Esophagus squamous epithelium (tissue), 4 donors: Measurements from ENCODE around the gene PGM2.

Source experiments
- POLR2A ChIP-seq, 4 donors: fragments of 450-650 bp; IDR thresholded peaks; one replicate each; pipeline ENCODE4 v1.6.1; 2017; ENCODE audit warnings: antibody characterized with exemption in 4 of 4, mild to moderate bottlenecking in 4 of 4, moderate library complexity in 3 of 4
- TF ChIP-seq, protein P1 (sequence below), 6 experiments: fragments of 450-650 bp in 4 of 6; fragments of 200-600 bp in 2 of 6; sonication (generic) in 2 of 6; IDR thresholded peaks; one replicate each; pipeline ENCODE4 v1.5.1; 2016 to 2019; ENCODE audit warnings: antibody characterized with exemption in 6 of 6, mild to moderate bottlenecking in 4 of 6, moderate library complexity in 4 of 6

- TF ChIP-seq, protein P1, sequence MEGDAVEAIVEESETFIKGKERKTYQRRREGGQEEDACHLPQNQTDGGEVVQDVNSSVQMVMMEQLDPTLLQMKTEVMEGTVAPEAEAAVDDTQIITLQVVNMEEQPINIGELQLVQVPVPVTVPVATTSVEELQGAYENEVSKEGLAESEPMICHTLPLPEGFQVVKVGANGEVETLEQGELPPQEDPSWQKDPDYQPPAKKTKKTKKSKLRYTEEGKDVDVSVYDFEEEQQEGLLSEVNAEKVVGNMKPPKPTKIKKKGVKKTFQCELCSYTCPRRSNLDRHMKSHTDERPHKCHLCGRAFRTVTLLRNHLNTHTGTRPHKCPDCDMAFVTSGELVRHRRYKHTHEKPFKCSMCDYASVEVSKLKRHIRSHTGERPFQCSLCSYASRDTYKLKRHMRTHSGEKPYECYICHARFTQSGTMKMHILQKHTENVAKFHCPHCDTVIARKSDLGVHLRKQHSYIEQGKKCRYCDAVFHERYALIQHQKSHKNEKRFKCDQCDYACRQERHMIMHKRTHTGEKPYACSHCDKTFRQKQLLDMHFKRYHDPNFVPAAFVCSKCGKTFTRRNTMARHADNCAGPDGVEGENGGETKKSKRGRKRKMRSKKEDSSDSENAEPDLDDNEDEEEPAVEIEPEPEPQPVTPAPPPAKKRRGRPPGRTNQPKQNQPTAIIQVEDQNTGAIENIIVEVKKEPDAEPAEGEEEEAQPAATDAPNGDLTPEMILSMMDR (IDR thresholded peaks at IDR 0.05): no peak
- no peak for TF ChIP-seq POLR2A (IDR thresholded peaks at IDR 0.05)
Observed at GRCh38 chr4:37818752-37819151, 7.7 kb upstream of the PGM2 start.
